Measurements from ENCODE around the gene CD40. TPM values are rescaled to one million over a fixed set of nuclear protein-coding genes. Genes with fewer than 3 reads are reported as not detected.

The CD40 gene
- total RNA-seq, 2 donors from 2014 or later, result 0.68 to 5.8 TPM

Other genes with a start within 250 kb of the CD40 start
- gene ZSWIM1, start 237.1 kb upstream of the CD40 start, total RNA-seq, result 10 to 100 TPM in 1 of 2 donors, 1 to 10 TPM in 1; 8.0 to 10.2 TPM
- 1 to 10 TPM in 1 of 2 donors, under 1 TPM in 1; 0.94 to 1.3 TPM for gene SPATA25, start 230.7 kb upstream of the CD40 start, total RNA-seq
- gene NEURL2, start 227.1 kb upstream of the CD40 start, total RNA-seq, result 1 to 10 TPM; 1.5 to 2.1 TPM
- gene CTSA, start 227.0 kb upstream of the CD40 start, total RNA-seq, result 100 to 1,000 TPM; 121 to 200 TPM
- gene PLTP, start 206.2 kb upstream of the CD40 start, total RNA-seq, result 1 to 10 TPM in 1 of 2 donors, not detected in 1; 1.5 TPM
- gene PCIF1, start 183.6 kb upstream of the CD40 start, total RNA-seq, result 10 to 100 TPM; 72.4 to 73.7 TPM
- 100 to 1,000 TPM in 1 of 2 donors, 10 to 100 TPM in 1; 95.1 to 129 TPM for gene ZNF335, start 146.1 kb upstream of the CD40 start, total RNA-seq
- gene MMP9, start 109.4 kb upstream of the CD40 start, total RNA-seq, result 1 to 10 TPM; 2.6 to 2.7 TPM
- not detected for gene SLC12A5, start 89.1 kb upstream of the CD40 start, total RNA-seq
- gene NCOA5, start 28.4 kb upstream of the CD40 start, total RNA-seq, result 10 to 100 TPM; 14.5 to 15.0 TPM
- gene CDH22, start 190.2 kb downstream of the CD40 start, total RNA-seq, result not detected

Data from T-helper 17 cell (primary cell).